IMR-90 (cell line): ENCODE measurements around the gene FBXO17. TPM values are rescaled to one million over a fixed set of nuclear protein-coding genes. Genes with fewer than 3 reads are reported as not detected.

Experiments
- ATAC-seq: fragments of 200-7000 bp; cut with Tn5 transposase; 2 replicates; pipeline ENCODE4 v1.9.1; 2020; ENCODE audit warnings: low read depth, mild to moderate bottlenecking, moderate library complexity
- BruUV-seq: library from RNA; stranded (reverse); fragments of 400-500 nt; replicated peaks from 2 replicates; lab custom pipeline; 2021; lab: Mats Ljungman, UMichigan
- CTCF ChIA-PET: fragments of 300-600 bp; formaldehyde crosslinking; extraction: SDS; loops from one replicate; lab custom pipeline; 2021; ENCODE audit warnings: antibody characterized with exemption; lab: Yijun Ruan, JAX
- POLR2A ChIA-PET: fragments of 300-600 bp; sonication (Branson Sonifier 250); formaldehyde crosslinking; loops from one replicate; lab custom pipeline; 2022; ENCODE audit warnings: antibody characterized with exemption; ENCODE audit not compliant: unreplicated experiment; lab: Charles Lee
- DNase-seq: peaks from one replicate; pipeline ENCODE4 v3.0.0; 2013
- H2AFZ ChIP-seq: replicated peaks from 2 replicates; pipeline ENCODE3; 2013; ENCODE audit warnings: low read length, mild to moderate bottlenecking; ENCODE audit not compliant: poor library complexity
- H2AK5ac ChIP-seq: 2 replicates; pipeline ENCODE4 v1.6.1; 2013; ENCODE audit warnings: low read depth, low read length, inconsistent platforms
- H2AK9ac ChIP-seq: replicated peaks from 2 replicates; pipeline ENCODE3; 2013; ENCODE audit warnings: mild to moderate bottlenecking, low read depth, low read length, moderate library complexity; ENCODE audit not compliant: poor library complexity
- H2BK120ac ChIP-seq: 2 replicates; pipeline ENCODE4 v1.6.1; 2013; ENCODE audit warnings: low read depth, low read length, inconsistent platforms
- H2BK15ac ChIP-seq: 3 replicates; pipeline ENCODE4 v1.6.1; 2013; ENCODE audit warnings: low read depth, low read length, inconsistent platforms
- H2BK20ac ChIP-seq: 2 replicates; pipeline ENCODE4 v1.6.1; 2013; ENCODE audit warnings: low read depth, mild to moderate bottlenecking, inconsistent platforms, low read length, moderate library complexity
- H2BK5ac ChIP-seq: 2 replicates; pipeline ENCODE4 v1.6.1; 2013; ENCODE audit warnings: mild to moderate bottlenecking, low read depth, low read length, inconsistent platforms; ENCODE audit not compliant: poor library complexity, severe bottlenecking
- H3K14ac ChIP-seq: replicated peaks from 2 replicates; pipeline ENCODE4 v1.6.1; 2013; ENCODE audit warnings: low read depth, low read length, inconsistent platforms
- H3K18ac ChIP-seq: 2 replicates; pipeline ENCODE4 v1.6.1; 2013; ENCODE audit warnings: low read depth, low read length, control low read depth
- H3K23ac ChIP-seq: 2 replicates; pipeline ENCODE4 v1.6.1; 2013; ENCODE audit warnings: low read depth, low read length, inconsistent platforms
- H3K27ac ChIP-seq: 2 replicates; pipeline ENCODE4 v1.5.1; 2013; ENCODE audit warnings: mild to moderate bottlenecking, control low read depth, low read length; ENCODE audit not compliant: insufficient read depth
- H3K27me3 ChIP-seq: 2 replicates; pipeline ENCODE4 v1.6.1; 2013; ENCODE audit warnings: low read length; ENCODE audit not compliant: control insufficient read depth, insufficient read depth
- H3K36me3 ChIP-seq: 2 replicates; pipeline ENCODE4 v1.6.1; 2013; ENCODE audit warnings: low read length, mixed read lengths; ENCODE audit not compliant: control insufficient read depth, insufficient read depth
- H3K4ac ChIP-seq: 2 replicates; pipeline ENCODE4 v1.6.1; 2013; ENCODE audit warnings: low read depth, low read length, inconsistent platforms
- H3K4me1 ChIP-seq: 2 replicates; pipeline ENCODE4 v1.6.1; 2013; ENCODE audit warnings: low read length, mixed read lengths; ENCODE audit not compliant: control insufficient read depth, insufficient read depth
- H3K4me2 ChIP-seq: 2 replicates; pipeline ENCODE4 v1.6.1; 2013; ENCODE audit warnings: low read depth, mild to moderate bottlenecking, control low read depth, low read length, moderate library complexity
- H3K4me3 ChIP-seq: 2 replicates; pipeline ENCODE4 v1.5.1; 2013; ENCODE audit warnings: low read depth, mild to moderate bottlenecking, control low read depth, low read length, moderate library complexity; ENCODE audit not compliant: insufficient read depth
- H3K56ac ChIP-seq: 2 replicates; pipeline ENCODE4 v1.6.1; 2013; ENCODE audit warnings: low read length, inconsistent platforms; ENCODE audit not compliant: insufficient read depth; ENCODE audit errors: extremely low read depth
- H3K79me1 ChIP-seq, 2 experiments: 2 replicates each; pipeline ENCODE4 v1.6.1; 2013; ENCODE audit warnings: low read length in 2 of 2, inconsistent platforms in 1 of 2, low read depth in 1 of 2
- H3K9ac ChIP-seq: 2 replicates; pipeline ENCODE4 v1.6.1; 2013; ENCODE audit warnings: low read depth, low read length, control low read depth
- H3K9me1 ChIP-seq: 2 replicates; pipeline ENCODE4 v1.6.1; 2013; ENCODE audit warnings: low read length, inconsistent platforms; ENCODE audit not compliant: insufficient read depth
- H3K9me3 ChIP-seq: 2 replicates; pipeline ENCODE4 v1.6.1; 2013; ENCODE audit warnings: low read length; ENCODE audit not compliant: control insufficient read depth, insufficient read depth
- H4K20me1 ChIP-seq: 2 replicates; pipeline ENCODE4 v1.6.1; 2013; ENCODE audit warnings: low read length, inconsistent platforms; ENCODE audit not compliant: insufficient read depth
- H4K5ac ChIP-seq: 2 replicates; pipeline ENCODE4 v1.6.1; 2013; ENCODE audit warnings: mild to moderate bottlenecking, low read depth, low read length, control low read depth
- H4K8ac ChIP-seq, 2 experiments: 2 replicates each; pipeline ENCODE4 v1.6.1; 2013; ENCODE audit warnings: low read depth in 2 of 2, low read length in 2 of 2, control low read depth in 1 of 2, inconsistent platforms in 1 of 2
- H4K91ac ChIP-seq: 2 replicates; pipeline ENCODE4 v1.6.1; 2013; ENCODE audit warnings: low read depth, low read length, inconsistent platforms; ENCODE audit not compliant: insufficient read depth
- BHLHE40 ChIP-seq: fragments of 150-350 bp; IDR thresholded peaks from 2 replicates; pipeline ENCODE4 v1.6.1; 2016; ENCODE audit warnings: mild to moderate bottlenecking, low read depth, low read length
- CEBPB ChIP-seq: IDR thresholded peaks from 2 replicates; pipeline ENCODE4 v1.6.1; 2012; ENCODE audit warnings: low read depth, low read length, improper control_type of control experiment
- CHD1 ChIP-seq: IDR thresholded peaks from 2 replicates; pipeline ENCODE4 v1.6.1; 2012; ENCODE audit warnings: low read depth, low read length, improper control_type of control experiment
- CTCF ChIP-seq: conservative IDR thresholded peaks from 2 replicates; pipeline ENCODE4 v1.5.1; 2012; ENCODE audit warnings: mild to moderate bottlenecking, low read depth, low read length, improper control_type of control experiment
- ELK1 ChIP-seq: fragments of 150-350 bp; IDR thresholded peaks from 2 replicates; pipeline ENCODE4 v1.6.1; 2016; ENCODE audit warnings: low read depth, mild to moderate bottlenecking, low read length, moderate library complexity, borderline replicate concordance
- FOS ChIP-seq: fragments of 150-350 bp; IDR thresholded peaks from 2 replicates; pipeline ENCODE4 v1.6.1; 2016; ENCODE audit warnings: low read depth, low read length
- MAFK ChIP-seq: IDR thresholded peaks from 2 replicates; pipeline ENCODE4 v1.6.1; 2012; ENCODE audit warnings: low read depth, low read length, improper control_type of control experiment
- MAZ ChIP-seq: IDR thresholded peaks from 2 replicates; pipeline ENCODE4 v1.6.1; 2012; ENCODE audit warnings: low read depth, mild to moderate bottlenecking, low read length, improper control_type of control experiment, moderate library complexity, borderline replicate concordance
- MXI1 ChIP-seq: IDR thresholded peaks from 2 replicates; pipeline ENCODE4 v1.6.1; 2012; ENCODE audit warnings: low read depth, mild to moderate bottlenecking, low read length, moderate library complexity, borderline replicate concordance
- NFE2L2 ChIP-seq: fragments of 150-350 bp; IDR thresholded peaks from 2 replicates; pipeline ENCODE4 v1.6.1; 2016; ENCODE audit warnings: low read depth, mild to moderate bottlenecking, low read length
- POLR2A ChIP-seq: IDR thresholded peaks from 2 replicates; pipeline ENCODE4 v1.6.1; 2012; ENCODE audit warnings: mild to moderate bottlenecking, low read depth, low read length
- RAD21 ChIP-seq: IDR thresholded peaks from 2 replicates; pipeline ENCODE4 v1.6.1; 2012; ENCODE audit warnings: low read length, improper control_type of control experiment
- RCOR1 ChIP-seq: IDR thresholded peaks from 2 replicates; pipeline ENCODE4 v1.6.1; 2012; ENCODE audit warnings: mild to moderate bottlenecking, low read length, improper control_type of control experiment; ENCODE audit not compliant: insufficient replicate concordance
- RFX5 ChIP-seq: IDR thresholded peaks from 2 replicates; pipeline ENCODE4 v1.8.0; 2012; ENCODE audit warnings: low read depth, mild to moderate bottlenecking, low read length, moderate library complexity
- SMC3 ChIP-seq: fragments of 150-350 bp; IDR thresholded peaks from 2 replicates; pipeline ENCODE4 v1.6.1; 2016; ENCODE audit warnings: low read depth, mild to moderate bottlenecking, antibody characterized with exemption, low read length, moderate library complexity
- USF2 ChIP-seq: fragments of 150-350 bp; IDR thresholded peaks from 2 replicates; pipeline ENCODE4 v1.6.1; 2017; ENCODE audit warnings: mild to moderate bottlenecking, antibody characterized with exemption, low read length, low read depth
- WGBS, 2 experiments: methylation state at CpG; one replicate each; pipeline versions ENCODE4 v1.1.5 to v1.1.7; 2013; ENCODE audit warnings: missing lambda C conversion rate in 2 of 2; ENCODE audit not compliant: insufficient read length in 1 of 2; ENCODE audit errors: extremely low coverage in 2 of 2; 5-methylcytosine and 5-hydroxymethylcytosine counted together
- dilution Hi-C: fragments of 300-500 bp; cut with HindIII; formaldehyde crosslinking; loops from one replicate; pipeline ENCODE4 v1.14.3; 2018; ENCODE audit warnings: low sequenced_read_pairs; ENCODE audit not compliant: unreplicated experiment
- in situ Hi-C: fragments of 300-500 bp; cut with MboI; formaldehyde crosslinking; loops from 3 replicates; pipeline ENCODE4 v1.14.3; 2019; ENCODE audit warnings: low sequenced_read_pairs, inconsistent platforms, mixed read lengths
- intact Hi-C: fragments of 100-400 bp; cut with micrococcal nuclease; formaldehyde crosslinking; loops from 2 replicates; pipeline ENCODE4 v1.10.0; 2022
- polyA plus RNA-seq, 3 experiments: library from polyadenylated mRNA; depleted of rRNA; stranded (reverse); fragments of >200 nt; gene quantifications; 2 replicates each; pipeline ENCODE4 v1.2.3, GENCODE V29; 2012; ENCODE audit warnings: low replicate concordance in 1 of 3
- total RNA-seq: library from RNA; depleted of rRNA; stranded (reverse); fragments of >200 nt; gene quantifications from 2 replicates; pipeline ENCODE4 v1.2.3, GENCODE V29; 2012

FBXO17 gene
- total and polyA plus RNA-seq, 2 of the 4 experiments (the other 2 are of a cell fraction) = 10.8 to 20.7 TPM

- H2BK120ac ChIP-seq = no peak overlapping the region
- no peak overlapping the region for H3K18ac ChIP-seq
- no peaks in the 10 kb centered on the region for H3K9me1 ChIP-seq
- DNase-seq (no peak), ATAC-seq (no peak)
- no peak overlapping the region for H2BK5ac ChIP-seq
- WGBS, 2 experiments = no CpG with 5 or more reads among the region's 10 CpGs
- in situ Hi-C loops = loop anchor here (25.0 kb wide), 1 partner anchor 181 kb away; the partner anchor contains the start of gene CAPN12
- H3K4me1 ChIP-seq = no peaks in the 10 kb centered on the region
- no peak overlapping the region for H3K23ac ChIP-seq
- ChIA-PET POLR2A (no interaction called here), CTCF (no interaction called here)
- no peaks in the 10 kb centered on the region for H3K9me3 ChIP-seq
- H3K9ac ChIP-seq = no peak overlapping the region
- H3K14ac ChIP-seq = no peak overlapping the region
- no peak overlapping the region for H2BK20ac ChIP-seq
- H3K79me1 ChIP-seq = no peaks in the 10 kb centered on the region
- no peak overlapping the region for H3K4me3 ChIP-seq
- no peaks in the 10 kb centered on the region; the same call in 1 of the 2 replicates for H4K20me1 ChIP-seq
- H4K8ac ChIP-seq = no peak overlapping the region
- intact Hi-C loops = no loop called here
- TF ChIP-seq BHLHE40 (no peak), CTCF (no peak), MAFK (no peak), CEBPB (no peak), RFX5 (no peak), NFE2L2 (no peak), RAD21 (no peak), MAZ (no peak), CHD1 (no peak), RCOR1 (no peak), FOS (no peak), MXI1 (no peak), ELK1 (no peak), POLR2A (no peak), USF2 (no peak), SMC3 (no peak)
- H3K27me3 ChIP-seq = no peaks in the 10 kb centered on the region
- no peak overlapping the region for H2BK15ac ChIP-seq
- no peak overlapping the region for H4K91ac ChIP-seq
- H3K36me3 ChIP-seq = peaks cover 8% of the 10 kb centered on the region
- H4K5ac ChIP-seq = no peak overlapping the region
- H2AFZ ChIP-seq = no peak overlapping the region
- no peak overlapping the region for H3K4ac ChIP-seq
- dilution Hi-C loops = no loop called here
- H2AK5ac ChIP-seq = no peak overlapping the region
- no peak overlapping the region for H3K4me2 ChIP-seq
- no TSS peak for BruUV-seq
- no peak overlapping the region for H3K56ac ChIP-seq
- H2AK9ac ChIP-seq = no peak overlapping the region
- H3K27ac ChIP-seq = no peak overlapping the region
Observed at GRCh38 chr19:38918526-38918925, 57.0 kb downstream of the FBXO17 start.
